HS-27A (cell line): ENCODE data around the gene NRIP2.

Experiments
- DNase-seq: peaks from one replicate; pipeline ENCODE4 v3.0.0-alpha.2; 2012; ENCODE audit warnings: low read depth, missing footprints

The NRIP2 gene

GRCh38 chr12:2844786-2845185 lies 10.0 kb upstream of the NRIP2 start:
- no peak for DNase-seq

GRCh38 chr12:2842948-2843347 lies 8.1 kb upstream of the NRIP2 start:
- no peak for DNase-seq

DNA sequence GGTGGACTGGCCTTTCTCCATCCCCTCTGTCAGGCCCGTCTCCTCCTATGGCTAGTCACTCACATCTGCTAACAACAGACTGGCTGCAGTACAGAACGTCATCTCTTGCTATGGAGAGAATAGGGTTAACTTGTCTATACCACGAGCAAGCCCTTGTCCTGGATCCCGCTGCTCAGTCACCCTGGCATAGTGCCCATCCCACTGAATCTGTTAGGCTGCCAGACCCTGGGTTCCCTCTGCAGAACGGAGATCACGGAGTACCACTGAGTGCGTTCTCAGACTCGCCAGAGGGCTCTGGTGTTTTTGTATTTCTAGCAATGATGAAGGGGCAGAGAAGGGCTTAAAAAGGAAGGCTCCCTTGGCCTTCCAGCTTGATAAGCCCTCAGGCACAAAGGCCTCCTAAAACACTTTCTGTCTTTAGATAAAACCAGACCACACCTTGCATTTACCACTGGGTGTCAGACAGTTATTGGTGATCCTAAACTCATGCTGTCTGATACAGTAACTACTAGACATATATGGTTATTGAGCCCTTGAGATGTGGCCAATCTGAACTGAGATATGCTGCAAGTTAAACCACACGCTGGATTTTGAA lies 6.3 kb upstream of the NRIP2 start:
- no peak for DNase-seq

DNA sequence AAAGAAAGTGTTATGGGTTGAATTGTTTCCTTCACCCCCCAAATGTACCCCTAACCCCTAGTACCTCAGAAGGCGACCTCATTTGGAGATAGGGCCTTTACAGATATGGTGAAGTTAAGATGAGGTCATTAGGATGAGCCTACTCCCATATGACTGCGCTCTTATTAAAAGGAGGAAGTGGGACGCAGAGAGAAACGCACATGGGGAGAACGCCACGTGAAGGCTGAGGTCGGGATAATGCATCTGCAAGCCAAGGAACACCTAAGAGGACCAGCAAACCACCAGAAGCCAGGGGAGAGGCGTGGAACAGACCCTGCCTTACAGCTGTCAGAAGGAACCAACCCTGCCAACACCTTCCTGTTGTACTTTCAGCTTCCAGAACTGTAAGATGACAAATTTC lies 1.7 kb upstream of the NRIP2 start:
- no peak for DNase-seq

- no peak for DNase-seq
Measured at GRCh38 chr12:2835691-2836403, 1.0 kb upstream of the NRIP2 start.

DNA sequence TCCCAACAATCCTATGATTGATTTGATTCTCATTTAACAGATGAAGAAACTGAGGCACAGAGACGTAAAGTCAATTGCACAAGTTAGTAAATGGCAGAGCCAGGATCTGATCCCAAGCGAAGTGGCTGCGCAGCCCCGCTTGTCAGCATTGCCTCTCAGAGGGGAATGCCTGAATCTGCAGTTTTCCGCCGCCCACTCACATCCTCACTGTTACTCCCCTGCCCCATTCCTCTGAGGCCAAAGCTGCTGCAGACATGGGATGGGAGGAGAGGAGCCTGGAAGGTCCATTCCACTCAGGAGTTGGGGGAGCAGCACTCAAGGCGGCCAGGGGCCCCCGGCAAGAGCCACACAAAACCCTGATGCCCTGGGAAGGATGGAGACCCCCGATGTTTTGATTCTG lies 1.0 kb downstream of the NRIP2 start:
- DNase-seq, result no peak

- DNase-seq, result no peak
Measured at GRCh38 chr12:2833327-2833726, 1.5 kb downstream of the NRIP2 start.

GRCh38 chr12:2832550-2833127 lies 2.2 kb downstream of the NRIP2 start:
- no peak for DNase-seq

GRCh38 chr12:2829275-2829674 lies 5.6 kb downstream of the NRIP2 start:
- DNase-seq, result no peak

GRCh38 chr12:2826721-2827515 lies 7.9 kb downstream of the NRIP2 start:
- DNase-seq, result no peak

DNA sequence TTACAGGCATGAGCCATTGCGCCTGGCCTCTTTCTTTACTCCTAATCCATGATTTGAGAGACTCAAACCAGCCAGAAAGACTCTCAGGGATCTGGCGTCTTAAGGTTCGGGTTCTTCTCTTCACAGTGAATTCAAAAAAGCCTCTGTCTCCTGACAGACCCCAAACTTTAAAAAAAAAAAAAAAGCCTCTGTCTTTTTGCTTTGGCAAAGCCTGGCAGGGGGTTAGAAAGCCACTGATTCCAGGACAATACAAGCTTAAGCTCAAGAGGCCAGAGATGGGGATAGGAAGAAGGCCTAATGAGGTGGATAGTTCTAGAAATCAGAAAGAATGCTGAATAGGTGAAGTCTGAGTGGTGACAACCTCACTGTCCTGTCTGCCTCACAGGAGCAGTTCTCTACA lies 8.8 kb downstream of the NRIP2 start:
- DNase-seq, result no peak

DNA sequence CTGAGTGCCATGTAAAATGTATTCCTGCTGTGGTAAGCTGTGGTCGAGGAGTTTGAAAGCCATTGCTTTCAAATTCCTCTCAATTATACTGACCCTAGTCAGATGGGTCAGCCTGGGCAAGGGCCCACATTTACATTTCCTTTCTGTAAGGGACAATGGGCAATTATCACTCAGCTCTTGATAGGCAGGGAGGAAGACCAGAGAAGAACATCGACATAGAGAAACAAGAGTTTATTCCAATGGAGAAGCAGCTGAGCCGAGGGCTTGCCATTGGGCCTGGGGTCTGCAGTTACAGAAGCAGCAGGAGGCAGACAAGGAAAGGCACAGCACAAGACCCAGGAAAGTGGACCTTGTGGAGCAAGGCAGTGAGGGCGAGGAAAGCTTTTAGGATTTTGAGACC lies 9.7 kb downstream of the NRIP2 start:
- no peak for DNase-seq

DNA sequence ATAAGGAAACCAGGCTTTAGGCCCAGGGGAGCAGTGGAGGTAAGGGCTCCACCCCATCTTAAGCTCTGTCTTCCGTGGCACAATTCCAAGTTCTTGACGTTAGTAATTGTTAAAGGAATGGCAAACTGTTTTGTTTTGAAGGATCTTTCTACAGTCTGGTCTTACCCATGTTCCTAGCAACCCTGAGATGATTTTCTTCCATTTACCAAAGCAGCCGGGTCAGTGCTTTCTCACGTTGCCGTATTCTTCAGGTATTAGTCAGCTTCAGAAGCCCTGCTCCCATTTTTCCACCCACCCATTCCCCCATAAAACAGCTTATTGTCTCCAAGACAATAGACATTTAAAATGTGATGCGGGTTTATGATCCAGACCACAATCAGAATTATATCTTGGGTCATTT lies 10.3 kb downstream of the NRIP2 start:
- no peak for DNase-seq

- no peak for DNase-seq
Measured at GRCh38 chr12:2823483-2823882, 11.4 kb downstream of the NRIP2 start.

- no peak for DNase-seq
Measured at GRCh38 chr12:2820432-2820831, 14.4 kb downstream of the NRIP2 start.

DNA sequence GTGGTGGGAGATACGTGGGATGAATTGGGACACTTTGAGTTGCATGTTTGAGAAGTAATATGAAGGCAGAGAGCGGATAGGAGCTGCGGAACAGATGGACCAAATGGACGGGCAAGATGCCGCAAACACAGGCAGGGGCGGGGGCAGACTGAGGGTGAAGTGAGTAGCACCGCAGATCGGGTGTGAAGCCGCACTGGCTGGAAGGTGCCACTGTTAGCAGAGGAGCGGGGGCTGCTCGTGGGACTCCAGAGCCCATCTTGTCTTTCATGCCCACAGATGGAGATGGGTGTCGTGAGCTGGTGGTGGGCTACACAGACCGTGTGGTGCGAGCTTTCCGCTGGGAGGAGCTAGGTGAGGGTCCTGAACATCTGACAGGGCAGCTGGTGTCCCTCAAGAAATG lies 15.0 kb downstream of the NRIP2 start:
- DNase-seq, result no peak

DNA sequence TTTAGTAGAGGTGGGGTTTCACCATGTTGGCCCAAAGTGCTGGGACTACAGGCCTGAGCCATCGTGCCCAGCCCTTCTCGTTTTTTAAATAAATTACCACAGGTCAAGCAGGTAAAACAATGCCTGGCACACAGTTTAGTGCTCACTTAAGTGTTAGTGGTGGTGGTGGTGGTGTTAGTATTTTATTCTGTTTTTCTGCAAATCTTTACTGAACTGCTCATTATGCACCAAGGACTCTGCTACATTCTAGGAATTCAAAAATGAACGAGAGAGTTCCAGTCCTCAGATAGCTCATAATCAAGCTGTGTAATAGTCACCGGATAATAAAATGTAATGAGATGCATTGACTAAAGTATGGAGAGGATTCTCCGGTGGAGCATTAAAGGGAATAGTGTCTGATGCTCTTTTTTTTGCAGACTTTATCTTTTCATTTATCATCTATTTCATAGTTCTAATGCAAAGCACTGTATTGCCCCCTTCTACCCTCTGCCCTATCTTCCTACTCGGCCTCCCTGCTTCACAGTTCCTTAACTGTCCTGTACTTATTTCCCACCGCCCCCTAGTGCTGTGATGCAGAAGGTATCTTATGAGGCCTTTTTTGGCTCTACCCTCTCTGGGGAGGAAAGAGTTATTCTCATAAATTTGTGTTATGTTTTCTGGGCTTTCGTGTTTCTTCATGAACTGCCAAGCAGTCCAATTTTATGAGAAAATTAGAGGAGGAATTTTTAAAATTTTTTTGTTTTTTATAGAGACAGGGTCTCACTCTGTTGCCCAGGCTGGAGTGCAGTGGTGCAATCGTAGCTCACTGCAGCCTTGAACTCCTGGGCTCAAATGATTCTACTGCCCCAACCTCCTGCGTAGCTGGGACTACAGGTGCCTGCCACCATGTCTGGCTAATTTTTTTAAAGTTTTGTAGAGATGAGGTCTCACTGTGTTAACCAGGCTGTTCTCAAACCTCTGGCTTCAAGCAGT lies 21.3 kb downstream of the NRIP2 start:
- DNase-seq, result peak; percentile 41

- DNase-seq, result peak; percentile 99
Measured at GRCh38 chr12:2812290-2813213, 22.3 kb downstream of the NRIP2 start, which contains the start of gene ITFG2. Gene ITFG2 (plus strand): TSS chr12:2812668. CDS start chr12:2812761, 93 bp downstream.

GRCh38 chr12:2811801-2812200 lies 23.0 kb downstream of the NRIP2 start:
- DNase-seq, result no peak

GRCh38 chr12:2806700-2807099 lies 28.1 kb downstream of the NRIP2 start:
- no peak for DNase-seq

GRCh38 chr12:2805143-2805520 lies 29.7 kb downstream of the NRIP2 start:
- DNase-seq, result no peak
